DMS114 treated with DMSO at 0.1 percent for 48 hours (cell line): Measurements from ENCODE around the gene TATDN2.
A peak's percentile ranks its signal among the peaks of the same experiment; 100 is the strongest.

ENCODE experiments used
- DNase-seq: peaks from one replicate; lab custom pipeline; 2025; ENCODE audit not compliant: unreplicated experiment; lab: John Stamatoyannopoulos, UW

TATDN2 gene, protein sequence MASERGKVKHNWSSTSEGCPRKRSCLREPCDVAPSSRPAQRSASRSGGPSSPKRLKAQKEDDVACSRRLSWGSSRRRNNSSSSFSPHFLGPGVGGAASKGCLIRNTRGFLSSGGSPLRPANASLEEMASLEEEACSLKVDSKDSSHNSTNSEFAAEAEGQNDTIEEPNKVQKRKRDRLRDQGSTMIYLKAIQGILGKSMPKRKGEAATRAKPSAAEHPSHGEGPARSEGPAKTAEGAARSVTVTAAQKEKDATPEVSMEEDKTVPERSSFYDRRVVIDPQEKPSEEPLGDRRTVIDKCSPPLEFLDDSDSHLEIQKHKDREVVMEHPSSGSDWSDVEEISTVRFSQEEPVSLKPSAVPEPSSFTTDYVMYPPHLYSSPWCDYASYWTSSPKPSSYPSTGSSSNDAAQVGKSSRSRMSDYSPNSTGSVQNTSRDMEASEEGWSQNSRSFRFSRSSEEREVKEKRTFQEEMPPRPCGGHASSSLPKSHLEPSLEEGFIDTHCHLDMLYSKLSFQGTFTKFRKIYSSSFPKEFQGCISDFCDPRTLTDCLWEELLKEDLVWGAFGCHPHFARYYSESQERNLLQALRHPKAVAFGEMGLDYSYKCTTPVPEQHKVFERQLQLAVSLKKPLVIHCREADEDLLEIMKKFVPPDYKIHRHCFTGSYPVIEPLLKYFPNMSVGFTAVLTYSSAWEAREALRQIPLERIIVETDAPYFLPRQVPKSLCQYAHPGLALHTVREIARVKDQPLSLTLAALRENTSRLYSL

DNA sequence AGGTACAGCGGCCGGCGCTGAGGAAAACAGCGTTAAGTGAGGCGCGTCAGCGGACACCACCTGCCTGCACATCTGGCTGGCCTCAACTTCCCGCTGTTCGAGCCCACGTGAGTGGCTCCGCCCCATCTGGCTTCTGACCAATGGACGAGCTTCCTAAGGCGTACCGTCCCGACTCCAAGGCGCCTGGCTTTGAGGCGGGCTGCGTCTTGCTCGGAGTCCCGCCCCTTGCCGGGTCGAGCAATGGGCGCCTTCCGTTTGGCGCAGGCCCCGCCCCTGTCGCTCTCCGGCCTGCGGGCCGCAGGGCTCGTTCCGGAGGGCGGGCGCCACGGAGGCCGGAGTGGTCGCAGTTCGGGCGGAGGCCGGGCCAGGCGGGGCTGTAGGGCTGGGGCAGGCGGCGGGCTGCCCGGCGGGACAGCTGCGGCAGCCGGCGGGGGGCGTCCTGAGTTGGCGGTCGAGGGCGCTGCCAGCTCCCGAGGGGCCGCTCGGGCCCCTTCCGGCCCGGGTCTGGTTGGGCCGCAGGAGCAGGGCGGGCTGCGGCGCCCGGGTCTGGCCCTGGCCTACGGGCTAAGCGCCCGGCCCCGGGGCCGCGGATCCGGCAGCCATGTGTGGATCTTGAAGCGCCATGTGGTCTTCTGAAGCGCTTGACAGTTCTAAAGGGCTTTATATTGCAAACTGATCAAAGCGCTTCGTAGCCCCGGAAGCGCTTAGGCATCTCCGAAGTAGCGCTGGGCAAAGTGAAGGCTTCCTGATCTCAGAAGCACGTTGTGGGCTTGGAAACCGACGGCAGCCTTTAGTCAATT lies at the start of gene TATDN2:
TATDN2 (plus strand) TSS at position 276 of the 800 bp plus-strand sequence. CDS start 742 bp downstream, outside the sequence.
- peak; percentile 88 for DNase-seq

DNA sequence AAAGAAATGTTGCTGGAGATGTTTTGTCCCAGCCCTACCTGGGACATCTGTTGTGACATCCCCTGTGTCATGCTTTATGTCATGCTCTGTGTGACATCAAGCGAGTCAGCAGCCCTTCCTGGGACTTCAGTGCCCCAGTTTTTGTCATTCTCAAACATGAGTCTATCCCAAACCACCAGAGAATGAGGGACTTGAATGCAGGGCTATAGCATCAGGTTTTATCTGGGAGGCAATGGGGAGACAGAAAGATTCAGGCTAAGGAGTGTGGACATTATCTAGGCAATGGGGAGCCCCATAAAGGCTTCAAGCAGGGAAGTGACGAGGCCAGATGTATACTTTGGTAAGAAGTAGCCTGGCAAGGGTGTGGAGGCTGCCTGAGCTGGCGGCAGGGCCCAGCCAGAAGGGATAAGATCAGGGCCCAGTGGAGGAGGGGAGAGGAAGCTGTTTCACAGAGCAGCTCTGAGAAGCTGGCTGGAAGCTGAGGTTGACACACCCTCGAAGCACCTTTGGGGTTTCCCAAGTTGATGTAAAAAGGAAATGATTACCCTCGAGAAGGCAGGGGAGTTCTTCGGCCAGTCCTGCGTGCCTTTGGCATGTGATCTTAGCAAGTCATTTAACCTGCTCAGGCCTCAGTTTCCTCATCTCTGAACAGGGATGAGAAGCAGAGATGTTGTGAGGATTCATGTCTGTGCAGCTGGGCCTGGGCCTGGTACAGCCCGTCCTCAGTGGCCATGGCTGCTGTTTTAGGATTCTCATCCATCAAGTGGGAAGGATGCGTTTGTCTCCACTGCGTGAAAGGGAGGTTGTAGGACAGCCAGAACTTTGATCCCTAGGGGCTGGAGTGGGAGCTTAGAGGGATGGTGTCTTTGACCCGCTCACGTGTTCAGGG lies 49.3 kb upstream of the TATDN2 start:
- DNase-seq, result no peak

DNA sequence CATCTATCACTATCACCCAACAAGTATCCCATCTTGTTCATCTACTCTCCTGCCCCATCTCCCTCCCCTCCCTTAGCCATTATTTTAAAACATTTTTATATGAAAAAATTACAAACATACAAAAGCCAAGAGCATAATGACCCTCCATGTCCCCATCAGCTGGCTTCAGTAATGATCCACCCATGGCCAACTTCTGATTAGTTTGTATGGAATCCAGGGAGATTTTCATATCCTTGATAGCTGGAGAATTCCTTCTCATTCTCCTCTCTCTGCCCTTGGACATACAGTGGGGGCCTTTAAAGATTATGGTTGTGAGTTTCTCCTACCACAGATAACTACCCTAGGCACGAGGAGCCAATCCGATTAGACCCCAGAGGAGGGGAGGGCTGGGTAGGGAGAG lies 43.3 kb upstream of the TATDN2 start:
- DNase-seq, result no peak

DNA sequence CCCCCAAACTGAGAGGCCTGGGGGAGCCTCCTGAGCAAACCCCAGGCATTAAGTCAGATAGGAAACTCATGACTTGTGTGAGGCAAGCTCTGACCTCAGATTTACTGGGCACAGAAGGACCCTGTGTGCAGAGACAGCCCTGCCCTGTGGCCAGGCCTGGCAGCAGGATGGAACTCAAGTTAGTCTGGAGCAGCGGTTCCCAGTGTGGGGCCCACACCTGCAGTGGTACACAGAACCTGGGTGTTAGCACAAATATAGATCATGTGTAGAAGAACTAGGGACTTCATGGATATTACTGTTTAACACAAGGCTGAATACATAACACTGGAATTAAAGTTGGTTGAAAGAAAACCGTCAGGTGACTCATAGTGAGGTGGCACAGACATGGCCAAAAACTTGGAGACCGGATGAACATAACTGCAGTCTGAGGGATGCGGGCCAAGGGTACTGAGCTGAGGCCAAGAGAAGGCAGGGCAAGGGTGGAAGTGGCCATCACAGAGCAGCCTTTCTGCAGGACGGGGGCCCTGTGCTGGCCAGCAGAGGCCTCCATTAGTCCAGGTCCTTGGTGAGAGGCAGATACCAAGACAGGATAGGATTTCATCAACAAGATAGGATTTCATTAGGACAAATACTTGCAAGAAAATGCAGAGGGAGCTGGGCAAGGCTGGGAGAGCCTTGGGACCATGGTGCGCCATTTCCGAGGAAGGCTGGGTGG lies 42.7 kb upstream of the TATDN2 start:
- DNase-seq, result no peak

DNA sequence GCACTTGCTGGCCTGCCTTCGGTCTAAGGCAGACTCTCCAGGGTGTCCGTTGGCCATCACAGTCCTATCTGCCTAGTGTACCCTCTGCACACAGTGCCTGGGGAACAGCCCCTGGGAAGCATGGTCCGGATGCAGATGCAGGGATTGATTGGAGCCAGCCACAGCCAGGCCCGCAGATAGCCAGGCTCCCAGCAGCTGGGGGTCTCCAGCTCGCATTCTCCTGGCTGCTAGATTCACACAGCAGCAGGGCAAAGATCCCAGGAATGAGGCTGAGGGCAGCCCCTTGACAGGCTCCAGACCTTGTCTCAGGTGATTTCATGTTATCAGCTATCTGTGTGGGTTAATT lies 42.1 kb upstream of the TATDN2 start:
- no peak for DNase-seq

DNA sequence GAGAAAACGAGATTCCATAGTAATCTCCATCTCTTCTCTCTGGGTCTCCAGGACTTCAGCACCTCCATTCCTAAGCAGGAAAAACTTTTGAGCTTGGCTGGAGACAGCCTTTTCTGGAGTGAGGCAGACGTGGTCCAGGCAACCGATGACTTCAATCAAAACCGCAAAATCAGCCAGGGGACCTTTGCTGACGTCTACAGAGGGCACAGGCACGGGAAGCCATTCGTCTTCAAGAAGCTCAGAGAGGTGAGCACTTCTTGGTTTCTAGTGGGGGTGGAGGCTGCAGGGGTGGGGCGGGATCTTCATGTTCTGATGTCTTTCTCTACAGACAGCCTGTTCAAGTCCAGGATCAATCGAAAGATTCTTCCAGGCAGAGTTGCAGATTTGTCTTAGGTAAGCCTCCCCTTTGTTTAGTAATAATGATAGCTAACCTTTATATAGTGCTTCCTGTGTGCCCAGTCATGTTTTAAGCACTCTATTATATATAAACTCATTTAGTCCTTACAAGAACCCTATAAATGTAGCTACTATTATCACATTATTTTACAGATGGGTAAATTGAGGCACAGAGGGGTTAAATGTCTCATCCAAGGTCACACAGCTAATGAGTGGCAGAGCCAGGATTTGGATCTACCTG lies 35.0 kb upstream of the TATDN2 start:
- DNase-seq, result no peak

DNA sequence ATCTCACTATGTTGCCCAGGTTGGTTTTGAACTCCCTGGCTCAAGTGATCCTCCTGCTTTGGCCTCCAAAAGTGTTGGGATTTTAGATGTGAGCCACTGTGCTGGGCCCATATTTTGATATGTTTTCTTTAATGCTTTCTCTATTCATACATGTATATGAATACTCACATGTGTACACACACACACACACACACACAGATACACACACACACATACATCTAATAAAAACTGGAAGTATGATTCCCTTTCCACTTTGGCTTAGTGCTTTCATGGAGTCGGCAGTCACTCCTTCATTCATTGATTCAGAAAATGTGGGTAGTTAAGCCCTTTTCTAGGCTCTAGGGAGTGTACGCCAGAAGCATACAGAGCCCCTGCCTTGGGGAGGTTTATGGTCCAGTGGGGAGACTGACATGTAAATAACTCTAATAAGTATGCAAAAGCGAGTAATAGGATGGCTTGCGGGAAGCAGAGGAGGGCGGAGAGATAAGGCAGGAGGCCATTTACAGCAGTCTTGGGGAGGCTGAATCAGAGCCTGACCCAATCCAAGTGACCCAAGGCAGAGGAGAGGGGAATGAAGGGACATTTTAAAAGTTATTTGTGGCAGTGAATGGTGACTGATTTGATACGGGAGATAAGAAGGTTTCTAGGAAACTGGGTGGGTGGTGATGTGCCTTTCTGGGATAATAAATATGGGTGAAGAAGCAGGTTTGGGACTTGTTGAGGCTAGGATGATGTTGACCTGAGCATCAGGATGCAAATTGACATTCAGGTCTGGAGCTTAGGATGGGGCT lies 32.5 kb upstream of the TATDN2 start:
- no peak for DNase-seq

DNA sequence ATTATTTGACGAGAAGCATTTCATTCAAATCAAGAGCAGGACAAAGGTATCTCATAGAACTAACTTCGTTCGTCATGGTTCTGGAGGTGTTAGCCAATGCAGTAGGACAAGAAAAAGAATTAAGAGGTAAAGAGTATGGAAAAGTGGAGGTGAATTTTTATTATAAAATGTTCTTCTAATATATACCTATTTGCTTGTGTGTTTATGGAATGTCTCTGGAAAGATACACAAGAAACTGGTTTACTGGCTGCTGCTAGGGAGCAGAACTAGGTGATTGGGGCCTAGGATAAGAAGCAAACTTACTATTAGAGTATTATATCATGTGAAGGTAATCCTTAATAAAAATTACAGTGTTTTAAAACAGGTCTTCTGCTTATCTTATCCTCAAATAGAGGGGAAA lies 30.9 kb upstream of the TATDN2 start:
- DNase-seq, result no peak

DNA sequence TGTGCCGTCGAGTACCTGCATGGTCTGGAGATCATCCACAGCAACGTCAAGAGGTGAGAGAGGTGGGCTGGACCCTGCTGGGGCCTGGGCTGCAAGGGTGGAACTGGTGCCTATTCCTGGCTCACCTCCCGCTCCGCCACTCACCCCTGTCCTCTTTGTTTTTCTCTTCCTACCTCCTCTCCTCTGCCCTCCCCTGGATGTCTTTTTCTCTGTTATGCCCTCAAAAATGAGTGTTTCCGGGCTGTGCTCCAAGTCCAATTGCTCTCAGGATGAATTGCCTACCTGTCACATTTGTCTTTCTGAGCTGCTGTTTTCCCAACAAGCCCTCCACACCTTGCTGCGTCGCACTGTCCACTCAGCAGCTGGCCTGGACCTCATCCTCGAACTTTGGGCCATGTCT lies 28.5 kb upstream of the TATDN2 start:
- DNase-seq, result no peak

DNA sequence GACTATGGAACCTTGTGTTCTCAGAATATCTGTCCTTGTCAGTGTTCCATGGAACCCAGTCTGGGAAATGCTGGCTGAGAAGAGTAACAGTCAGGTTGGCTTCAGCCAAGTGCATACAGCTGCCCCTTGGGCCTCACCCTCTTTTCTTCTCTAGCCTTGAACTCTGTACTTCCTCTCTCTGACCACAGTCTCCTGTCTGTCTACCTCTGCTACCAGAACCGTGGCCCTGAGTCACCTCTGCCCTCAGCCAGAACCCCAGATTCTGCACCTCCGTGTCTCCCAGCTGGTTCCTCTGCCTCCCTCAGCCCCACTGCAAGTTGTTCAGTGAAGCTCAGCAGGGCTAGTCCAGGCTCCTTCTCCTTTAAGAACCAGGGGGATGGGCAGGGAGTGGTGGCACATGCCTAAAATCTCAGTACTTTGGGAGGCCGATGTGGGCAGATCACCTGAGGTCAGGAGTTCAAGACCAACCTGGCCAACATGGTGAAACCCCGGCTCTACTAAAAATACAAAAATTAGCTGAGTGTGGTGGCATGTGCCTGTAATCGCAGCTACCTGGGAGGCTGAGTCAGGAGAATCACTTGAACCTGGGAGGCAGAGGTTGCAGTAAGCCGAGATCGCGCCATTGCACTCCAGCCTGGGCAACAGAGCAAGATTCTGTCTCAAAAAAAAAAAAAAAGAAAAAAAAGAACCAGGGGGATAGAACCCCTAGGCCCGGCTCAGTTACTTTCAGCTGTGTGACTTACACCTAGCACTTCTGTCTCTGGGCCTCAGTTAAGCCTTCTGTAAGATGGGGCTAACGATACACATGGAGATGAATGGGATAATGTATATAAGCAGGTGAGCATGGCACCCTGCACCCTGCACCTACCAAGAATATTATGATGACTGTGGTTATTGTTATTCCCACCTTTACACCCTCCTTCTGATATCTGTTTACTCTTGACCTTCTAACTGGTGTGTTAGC lies 24.3 kb upstream of the TATDN2 start:
- DNase-seq, result no peak

DNA sequence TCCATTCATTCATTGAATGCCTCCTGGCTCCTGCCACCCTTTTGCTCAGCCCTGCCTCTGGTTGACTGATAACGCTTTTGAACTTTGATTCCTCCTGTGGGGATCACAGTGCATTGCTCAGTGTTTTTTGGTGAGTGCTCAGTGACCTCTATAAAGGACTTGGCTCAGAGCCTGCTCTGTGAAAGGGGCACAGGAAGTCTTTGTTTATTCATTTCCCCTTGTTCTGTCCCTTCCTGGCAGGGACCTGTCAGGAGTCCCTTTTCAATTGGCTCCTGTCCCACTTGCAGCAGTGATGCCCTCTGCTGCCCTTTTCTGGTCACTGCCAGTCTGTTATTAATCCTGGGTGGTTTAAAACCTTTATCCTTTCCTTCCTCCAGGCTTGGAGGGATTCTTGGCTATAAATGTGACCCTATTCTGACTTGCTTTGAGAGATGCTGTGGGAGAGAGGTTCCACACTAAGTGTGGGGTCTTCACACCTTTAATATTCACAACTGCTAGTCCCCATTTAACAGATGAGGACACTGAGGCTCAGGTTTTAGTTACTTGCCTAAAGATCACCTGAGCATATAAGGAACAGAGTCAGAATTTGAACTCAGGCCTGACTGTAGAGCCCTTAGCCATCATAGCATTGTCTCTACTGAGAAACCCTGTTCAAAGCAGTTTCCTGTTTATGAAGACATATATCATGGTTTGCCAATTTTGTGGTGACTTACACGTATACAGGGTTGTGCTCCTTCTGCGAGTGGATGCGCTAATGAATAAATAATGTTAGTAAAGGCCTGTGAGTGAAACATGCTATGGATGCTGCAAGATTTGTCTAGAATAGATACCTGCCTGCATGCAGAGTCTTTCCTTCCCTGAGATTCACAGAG lies 23.2 kb upstream of the TATDN2 start:
- no peak for DNase-seq

DNA sequence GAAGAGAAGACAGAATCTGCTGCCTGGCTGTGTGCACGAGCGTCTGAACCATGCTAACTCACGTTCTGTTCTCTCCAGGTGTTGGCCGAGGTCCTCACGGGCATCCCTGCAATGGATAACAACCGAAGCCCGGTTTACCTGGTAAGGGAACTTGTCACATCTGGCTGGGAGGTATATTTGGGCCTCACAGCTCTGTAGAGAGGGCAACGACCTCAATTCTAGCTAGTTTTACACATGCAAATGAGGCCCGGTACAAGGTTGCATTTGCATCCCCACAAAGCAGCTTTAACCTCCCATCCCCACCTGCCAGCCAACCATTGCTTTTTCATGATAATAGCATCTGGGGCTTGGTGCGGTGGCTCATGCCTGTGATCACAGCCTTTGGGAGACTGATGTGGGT lies 22.0 kb upstream of the TATDN2 start:
- no peak for DNase-seq

DNA sequence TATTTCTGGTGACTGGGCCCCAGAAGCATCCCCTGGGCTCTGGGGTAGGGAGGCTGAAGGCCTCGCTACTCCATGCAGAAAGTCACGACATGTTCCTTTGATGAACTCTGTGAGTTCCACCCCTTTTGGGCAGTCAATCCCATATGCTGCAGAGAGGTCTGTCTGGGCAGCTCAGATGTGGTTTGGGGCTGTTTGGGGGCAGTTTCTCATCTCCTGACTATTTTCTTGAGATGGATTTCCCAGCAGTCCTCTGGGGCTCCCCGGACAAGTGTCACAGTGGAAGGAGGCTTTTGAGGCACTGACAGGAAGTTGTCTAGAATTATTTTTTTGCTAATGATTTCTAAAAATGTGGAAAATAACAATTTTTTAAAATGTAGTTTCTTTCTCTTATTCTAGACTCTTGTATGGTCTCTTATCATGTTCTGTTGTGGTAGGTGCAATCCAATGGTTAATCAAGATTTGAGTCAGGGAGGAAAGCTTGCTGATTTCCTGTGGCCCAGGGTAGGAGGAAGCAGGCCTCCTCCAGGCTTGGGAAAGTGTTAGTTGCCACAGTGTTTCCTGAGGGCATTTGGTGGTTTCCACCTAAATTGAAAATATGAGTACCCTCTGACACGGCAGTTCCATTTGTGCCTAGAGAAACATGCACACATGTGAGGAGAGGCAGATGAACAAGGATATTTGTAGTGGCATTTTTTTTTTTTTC lies 19.9 kb upstream of the TATDN2 start:
- no peak for DNase-seq

DNA sequence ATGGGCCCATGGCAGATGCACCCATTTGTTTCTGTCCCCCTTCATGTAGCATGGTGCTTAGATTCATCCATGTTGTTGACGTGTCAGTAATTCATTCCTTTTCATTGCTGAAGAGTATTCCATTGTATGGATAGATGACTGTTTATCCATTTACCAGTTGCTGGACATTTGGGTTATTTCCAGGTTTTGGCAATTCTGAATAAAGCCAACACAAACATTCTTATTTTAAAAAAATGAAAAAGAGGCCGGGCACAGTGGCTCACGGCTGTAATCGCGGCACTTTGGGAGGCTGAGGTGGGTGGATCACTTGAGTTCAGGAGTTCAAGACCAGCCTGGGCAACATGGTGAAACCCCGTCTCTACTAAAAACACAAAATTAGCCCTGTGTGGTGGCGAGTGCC lies 18.7 kb upstream of the TATDN2 start:
- DNase-seq, result no peak

DNA sequence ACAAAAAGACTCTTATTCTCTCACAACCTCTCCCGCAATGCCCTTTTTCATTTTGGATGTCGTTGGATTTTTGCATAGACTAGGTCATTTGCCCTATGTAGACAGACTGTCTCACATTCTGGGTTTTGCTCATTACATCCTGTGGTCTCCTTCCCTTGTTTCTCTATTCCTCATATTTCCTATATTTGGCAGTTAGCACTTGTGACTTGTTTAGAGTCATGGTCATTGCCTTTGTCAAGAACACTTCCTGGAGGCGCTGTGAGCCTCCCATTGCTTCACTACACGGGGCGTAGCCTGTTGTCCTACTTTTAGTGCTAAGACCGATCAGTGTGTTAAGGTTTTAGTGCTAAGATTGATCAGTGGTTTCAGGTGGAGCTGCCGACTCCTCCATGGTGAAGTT lies 16.1 kb upstream of the TATDN2 start:
- no peak for DNase-seq

DNA sequence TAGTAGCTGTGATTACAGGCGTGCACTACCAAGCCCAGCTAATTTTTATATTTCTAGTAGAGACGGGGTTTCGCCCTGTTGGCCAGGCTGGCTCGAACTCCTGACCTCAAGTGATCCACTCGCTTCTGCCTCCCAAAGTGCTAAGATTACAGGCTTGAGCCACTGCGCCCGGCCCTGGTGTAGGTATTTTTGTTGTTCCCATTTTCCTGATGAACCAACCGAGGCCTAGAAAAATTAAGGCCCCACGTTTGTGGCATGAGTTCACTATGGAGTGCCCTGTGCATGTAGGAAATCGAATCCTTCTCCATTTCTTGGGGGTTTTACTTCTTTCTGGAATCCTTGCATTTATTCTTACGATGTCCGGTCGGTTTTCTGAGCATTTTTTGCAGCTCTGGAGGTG lies 14.3 kb upstream of the TATDN2 start:
- no peak for DNase-seq
